Esophagus (tissue), 2 donors: ENCODE results near the gene STRIP2. TPM values are rescaled to one million over a fixed set of nuclear protein-coding genes. Genes with fewer than 3 reads are reported as not detected.
"Not testable (repeated sequence)": the region's sequence is repeated elsewhere in the genome, so short reads cannot be mapped to it uniquely, and the experiment has no call there.

Experiments
- H3K27ac ChIP-seq, 2 donors: one replicate each; pipeline ENCODE4 v1.5.1; 2013; ENCODE audit warnings: low read depth in 2 of 2, mild to moderate bottlenecking in 2 of 2, inconsistent platforms in 1 of 2, low read length in 1 of 2, moderate library complexity in 1 of 2
- H3K27me3 ChIP-seq, 2 donors: one replicate each; pipeline ENCODE4 v1.6.1; 2013; ENCODE audit warnings: low read length in 2 of 2, control low read depth in 1 of 2, mild to moderate bottlenecking in 1 of 2; ENCODE audit not compliant: insufficient read depth in 2 of 2, control insufficient read depth in 1 of 2
- H3K36me3 ChIP-seq, 2 donors: one replicate each; pipeline ENCODE4 v1.6.1; 2013; ENCODE audit warnings: low read length in 1 of 2; ENCODE audit not compliant: control insufficient read depth in 2 of 2, insufficient read depth in 2 of 2
- H3K4me1 ChIP-seq, 2 donors: one replicate each; pipeline ENCODE4 v1.6.1; 2013; ENCODE audit warnings: low read length in 1 of 2; ENCODE audit not compliant: control insufficient read depth in 2 of 2, insufficient read depth in 2 of 2
- H3K4me3 ChIP-seq, 2 donors: one replicate each; pipeline ENCODE4 v1.5.1; 2013; ENCODE audit warnings: low read length in 2 of 2, mild to moderate bottlenecking in 2 of 2, low read depth in 1 of 2, moderate library complexity in 1 of 2
- H3K9me3 ChIP-seq, 2 donors: one replicate each; pipeline ENCODE4 v1.6.1; 2013; ENCODE audit warnings: mild to moderate bottlenecking in 2 of 2, low read depth in 1 of 2, low read length in 1 of 2, moderate library complexity in 1 of 2; ENCODE audit not compliant: control insufficient read depth in 2 of 2, insufficient read depth in 1 of 2
- WGBS, 2 donors: extraction: QIAGEN DNeasy Blood & Tissue Kit; methylation state at CpG; one replicate each; pipeline ENCODE4 v1.1.7; 2013; 5-methylcytosine and 5-hydroxymethylcytosine counted together
- polyA plus RNA-seq, 2 donors: library from polyadenylated mRNA; stranded (reverse); fragments of 200-250 nt; gene quantifications; one replicate each; pipeline ENCODE4 v1.2.3, GENCODE V29; 2013
- donor health status: healthy with polysubstance abuse.
- donor health status: Bipolar disorder and iron deficiency.

The STRIP2 gene
- polyA plus RNA-seq, 2 donors = 0.78 to 1.0 TPM

DNA sequence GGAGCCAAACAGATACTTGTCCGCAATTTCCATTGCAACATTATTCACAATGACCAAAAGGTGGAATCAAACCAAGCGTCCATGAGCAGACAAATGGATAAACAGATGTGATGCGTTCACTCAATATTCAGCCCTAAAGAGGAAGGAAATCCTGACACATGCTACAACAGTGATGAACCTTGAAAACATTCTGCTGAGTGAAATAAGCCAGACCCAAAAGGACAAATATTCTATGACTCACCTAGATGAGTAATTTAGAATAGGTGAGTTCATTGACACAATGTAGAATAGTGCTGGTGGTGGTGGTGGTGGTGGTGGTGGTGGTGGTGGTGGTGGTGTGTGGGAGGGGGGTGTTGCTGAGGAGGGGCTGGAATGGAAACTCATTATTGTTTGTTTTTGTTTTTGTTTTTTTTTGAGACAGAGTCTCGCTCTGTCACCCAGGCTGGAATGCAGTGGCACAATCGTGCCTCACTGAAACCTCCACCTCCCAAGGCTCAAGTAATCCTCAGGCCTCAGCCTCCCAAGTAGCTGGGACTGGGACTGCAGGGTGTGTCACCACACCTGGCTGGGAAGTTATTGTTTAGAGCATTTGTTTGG is 96.7 kb downstream of the STRIP2 start:
- Histone ChIP-seq H3K27me3 (no peaks in the 10 kb centered on the region), H3K27ac (no peak overlapping the region), H3K4me1 (no peaks in the 10 kb centered on the region), H3K4me3 (no peak overlapping the region), H3K9me3 (no peaks in the 10 kb centered on the region), H3K36me3 (no peaks in the 10 kb centered on the region)
- 60 to 66% methylated on average over 5 of the region's 5 CpGs for WGBS, 2 donors

DNA sequence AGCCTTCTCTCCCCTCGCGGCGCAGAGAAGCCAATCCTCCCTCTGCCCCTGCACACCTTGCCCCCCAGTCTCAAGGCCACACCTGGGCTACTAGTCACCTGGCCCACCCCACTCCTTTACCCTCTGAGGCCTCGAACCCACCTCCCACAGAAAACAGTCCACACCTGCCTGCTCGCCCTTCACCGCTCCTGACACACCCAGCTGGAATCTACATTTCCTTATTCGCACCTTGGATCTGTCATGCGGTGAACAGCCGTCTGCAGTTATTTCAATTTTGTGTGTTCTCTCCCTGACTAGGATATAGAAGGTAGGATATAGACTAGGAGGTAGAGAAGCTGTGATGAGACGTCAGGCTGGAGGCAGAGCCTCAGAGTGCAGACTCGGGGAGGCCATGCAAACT is 97.5 kb downstream of the STRIP2 start:
- Histone ChIP-seq H3K27me3 (no peaks in the 10 kb centered on the region), H3K4me3 (no peak overlapping the region), H3K27ac (no peak overlapping the region), H3K4me1 (no peaks in the 10 kb centered on the region), H3K9me3 (no peaks in the 10 kb centered on the region), H3K36me3 (no peaks in the 10 kb centered on the region)
- 90% methylated on average over 11 of the region's 11 CpGs for WGBS, 2 donors

- 92 to 95% methylated on average over 19 of the region's 19 CpGs for WGBS, 2 donors
- Histone ChIP-seq H3K36me3 (no peaks in the 10 kb centered on the region), H3K4me1 (no peaks in the 10 kb centered on the region)
Observed at GRCh38 chr7:129532375-129532774, 98.1 kb downstream of the STRIP2 start.

DNA sequence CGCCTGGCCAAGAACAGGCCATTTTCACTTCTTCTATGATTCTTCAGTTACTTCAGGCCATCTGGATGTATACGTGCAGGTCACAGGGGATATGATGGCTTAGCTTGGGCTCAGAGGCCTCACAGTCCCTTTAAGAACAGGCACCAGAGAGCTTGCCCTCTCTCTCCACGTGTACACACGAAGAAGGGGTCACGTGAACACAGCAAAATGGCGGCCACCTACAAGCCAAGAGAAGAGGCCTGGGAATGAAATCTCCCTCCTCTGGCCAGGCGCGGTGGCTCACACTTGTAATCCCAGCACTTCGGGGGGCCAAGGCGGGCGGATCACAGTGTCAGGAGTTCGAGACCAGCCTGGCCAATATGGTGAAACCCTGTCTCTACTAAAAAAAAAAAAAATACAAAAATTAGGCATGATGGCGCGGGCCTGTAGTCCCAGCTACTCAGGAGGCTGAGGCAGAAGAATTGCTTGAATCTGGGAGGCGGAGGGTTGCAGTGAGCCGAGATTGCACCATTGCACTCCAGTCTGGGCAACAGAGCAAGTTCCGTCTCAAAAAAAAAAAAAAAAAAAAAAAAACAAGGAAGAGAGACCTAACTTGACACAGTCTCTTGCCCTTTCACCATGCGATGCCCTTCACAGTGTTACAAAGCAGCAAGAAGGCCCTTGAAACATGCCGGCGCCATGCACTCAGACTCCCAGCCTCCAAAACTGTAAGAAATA is 100.5 kb downstream of the STRIP2 start:
- 86 to 90% methylated on average over 20 of the region's 20 CpGs for WGBS, 2 donors

More at GRCh38 chr7:129532375-129532774, 98.1 kb downstream of the STRIP2 start:
- Histone ChIP-seq H3K9me3 (no peaks in the 10 kb centered on the region), H3K4me3 (no peak overlapping the region), H3K27me3 (no peaks in the 10 kb centered on the region), H3K27ac (no peak overlapping the region)

DNA sequence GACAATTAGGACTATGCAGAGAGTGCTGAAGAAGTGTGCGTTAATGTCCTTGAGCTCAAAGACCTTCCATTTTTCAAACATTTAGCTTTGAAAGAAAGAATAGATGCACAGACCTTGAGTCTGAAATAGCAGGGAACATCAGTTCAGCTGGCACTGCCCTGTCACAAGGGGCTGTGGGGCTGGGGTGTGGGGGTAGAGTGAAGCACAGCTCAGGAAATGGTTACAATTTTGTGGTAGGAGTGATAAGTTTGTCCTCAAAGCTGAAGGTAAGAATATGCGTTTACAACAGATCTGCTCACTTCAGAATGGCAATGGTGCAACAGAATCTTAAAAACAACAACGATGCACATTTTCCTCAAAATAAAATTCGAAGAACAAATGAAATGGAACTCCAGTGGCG is 101.7 kb downstream of the STRIP2 start:
- H3K36me3 ChIP-seq = no peaks in the 10 kb centered on the region
- H3K4me1 ChIP-seq = no peaks in the 10 kb centered on the region
- no peaks in the 10 kb centered on the region for H3K27me3 ChIP-seq
- peaks cover 0 to 2% of the 10 kb centered on the region in 2 donors for H3K9me3 ChIP-seq
- 68 to 70% methylated on average over 5 of the region's 5 CpGs for WGBS, 2 donors
- no peak overlapping the region for H3K27ac ChIP-seq
- H3K4me3 ChIP-seq = no peak overlapping the region

More for the DNA sequence above, 100.5 kb downstream of the STRIP2 start:
- not testable (repeated sequence) for H3K9me3 ChIP-seq, H3K27ac ChIP-seq, H3K36me3 ChIP-seq, H3K4me3 ChIP-seq, H3K27me3 ChIP-seq, H3K4me1 ChIP-seq

GRCh38 chr7:129536323-129536722 is 102.1 kb downstream of the STRIP2 start:
- Histone ChIP-seq H3K36me3 (no peaks in the 10 kb centered on the region), H3K4me1 (no peaks in the 10 kb centered on the region), H3K27me3 (no peaks in the 10 kb centered on the region), H3K4me3 (no peak overlapping the region), H3K9me3 (peaks cover 0 to 2% of the 10 kb centered on the region in 2 donors), H3K27ac (no peak overlapping the region)
- 73 to 78% methylated on average over 9 of the region's 9 CpGs for WGBS, 2 donors

Other genes starting within 250 kb of the STRIP2 start
- 10 to 100 TPM in 1 of 2 donors, 1 to 10 TPM in 1; 9.5 to 10.8 TPM for gene SMO, start 245.8 kb upstream of the STRIP2 start, polyA plus RNA-seq
- 1 to 10 TPM; 3.8 to 5.5 TPM for gene AHCYL2, start 209.4 kb upstream of the STRIP2 start, polyA plus RNA-seq
- under 1 TPM; 0.63 to 0.96 TPM for gene SMKR1, start 68.1 kb downstream of the STRIP2 start, polyA plus RNA-seq
- gene NRF1, start 177.3 kb downstream of the STRIP2 start, polyA plus RNA-seq = 1 to 10 TPM; 4.7 to 5.7 TPM